ENCODE data around the gene LARP1. TPM values are rescaled to one million over a fixed set of nuclear protein-coding genes. Genes with fewer than 3 reads are reported as not detected.

LARP1 gene
- polyA plus RNA-seq, 1 donor (not counting 4 experiments of a cell fraction or from before 2014, with no cell fraction given): 65.6 TPM

DNA sequence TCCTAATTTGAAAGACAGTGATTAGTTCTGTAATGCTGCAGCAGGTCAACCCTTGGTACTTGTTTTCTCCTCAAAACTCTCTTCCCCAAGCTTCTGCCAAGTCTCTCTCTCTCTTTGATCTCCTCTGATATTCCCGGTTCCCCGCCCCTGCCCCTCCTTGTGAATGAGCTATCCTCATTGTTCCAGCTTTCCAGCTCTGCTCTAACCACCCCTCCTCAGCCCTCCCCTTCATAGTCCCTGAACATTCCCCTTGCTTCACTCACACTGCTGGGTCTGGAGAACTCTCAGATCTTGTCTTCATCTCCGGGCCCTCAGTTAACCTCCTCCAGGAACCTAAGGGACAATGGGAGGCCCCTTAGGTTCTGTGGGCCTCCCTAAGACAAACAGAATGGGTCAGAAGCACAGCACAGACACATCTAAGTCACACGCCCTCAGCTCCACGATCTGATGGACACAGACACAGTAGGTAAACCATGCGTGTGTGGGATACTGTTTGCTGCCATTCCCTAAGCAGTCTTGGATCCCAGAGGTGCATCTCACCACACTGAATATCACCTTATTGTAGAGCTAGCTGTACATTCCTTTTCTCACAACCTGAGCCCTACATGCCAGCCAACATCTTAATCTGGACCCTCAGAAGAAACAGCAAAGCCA, 17.4 kb upstream of the LARP1 start:
- dilution Hi-C loops (cut with MboI; ENCODE audit: extremely low pct_ligation_motif_present, low sequenced_read_pairs): no loop called here
- H3K36me3 ChIP-seq (ENCODE audit: control insufficient read depth in 2 of 2, extremely low read depth in 1 of 2, insufficient read depth in 2 of 2, low read length in 2 of 2): no peaks in the 10 kb centered on the region
- FAIRE-seq (no peak), DNase-seq (ENCODE audit: low read depth, low spot score) (no peak)
- H4K20me1 ChIP-seq (ENCODE audit: control insufficient read depth, extremely low read depth, insufficient read depth, low read length): no peaks in the 10 kb centered on the region
- no peaks in the 10 kb centered on the region for H3K27me3 ChIP-seq (ENCODE audit: control insufficient read depth, extremely low read depth, insufficient read depth, low read length)
- H3K9ac ChIP-seq (ENCODE audit: control insufficient read depth, extremely low read depth, insufficient read depth, low read length): no peak overlapping the region
- no peak for TF ChIP-seq EZH2 (IDR thresholded peaks at IDR 0.05; ENCODE audit: low read length)
- TF ChIP-seq, protein P1, sequence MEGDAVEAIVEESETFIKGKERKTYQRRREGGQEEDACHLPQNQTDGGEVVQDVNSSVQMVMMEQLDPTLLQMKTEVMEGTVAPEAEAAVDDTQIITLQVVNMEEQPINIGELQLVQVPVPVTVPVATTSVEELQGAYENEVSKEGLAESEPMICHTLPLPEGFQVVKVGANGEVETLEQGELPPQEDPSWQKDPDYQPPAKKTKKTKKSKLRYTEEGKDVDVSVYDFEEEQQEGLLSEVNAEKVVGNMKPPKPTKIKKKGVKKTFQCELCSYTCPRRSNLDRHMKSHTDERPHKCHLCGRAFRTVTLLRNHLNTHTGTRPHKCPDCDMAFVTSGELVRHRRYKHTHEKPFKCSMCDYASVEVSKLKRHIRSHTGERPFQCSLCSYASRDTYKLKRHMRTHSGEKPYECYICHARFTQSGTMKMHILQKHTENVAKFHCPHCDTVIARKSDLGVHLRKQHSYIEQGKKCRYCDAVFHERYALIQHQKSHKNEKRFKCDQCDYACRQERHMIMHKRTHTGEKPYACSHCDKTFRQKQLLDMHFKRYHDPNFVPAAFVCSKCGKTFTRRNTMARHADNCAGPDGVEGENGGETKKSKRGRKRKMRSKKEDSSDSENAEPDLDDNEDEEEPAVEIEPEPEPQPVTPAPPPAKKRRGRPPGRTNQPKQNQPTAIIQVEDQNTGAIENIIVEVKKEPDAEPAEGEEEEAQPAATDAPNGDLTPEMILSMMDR (optimal IDR thresholded peaks at IDR 0.05 in 1 of 3, IDR thresholded peaks at IDR 0.05 in 1 of 3, conservative IDR thresholded peaks at IDR 0.05 in 1 of 3; ENCODE audit: extremely low read depth in 1 of 3, insufficient read depth in 2 of 3, low read length in 3 of 3): no peak
- no peaks in the 10 kb centered on the region for H3K9me3 ChIP-seq (ENCODE audit: control insufficient read depth, low read depth, low read length)
- H3K4me2 ChIP-seq (ENCODE audit: control insufficient read depth, extremely low read depth, insufficient read depth, low read depth, low read length): no peak overlapping the region
- H3K9me1 ChIP-seq (ENCODE audit: control insufficient read depth, extremely low read depth, insufficient read depth, low read length): peaks cover 2% of the 10 kb centered on the region
- no peak overlapping the region for H2AFZ ChIP-seq (ENCODE audit: control insufficient read depth, low read length)
- no peak overlapping the region for H3K27ac ChIP-seq (ENCODE audit: control insufficient read depth, insufficient read depth, low read length)
- H3K79me2 ChIP-seq (ENCODE audit: control insufficient read depth, insufficient read depth, low read length): no peaks in the 10 kb centered on the region
- H3K4me1 ChIP-seq (ENCODE audit: control insufficient read depth, extremely low read depth, insufficient read depth, low read length): no peaks in the 10 kb centered on the region
- no peak overlapping the region for H3K4me3 ChIP-seq (ENCODE audit: control insufficient read depth in 2 of 3, extremely low read depth in 1 of 3, insufficient read depth in 2 of 3, low read depth in 1 of 3, low read length in 3 of 3)

- H2AFZ ChIP-seq (ENCODE audit: control insufficient read depth, low read length): no peak overlapping the region
- H3K9ac ChIP-seq (ENCODE audit: control insufficient read depth, extremely low read depth, insufficient read depth, low read length): no peak overlapping the region
- DNase-seq (ENCODE audit: low read depth, low spot score): no peak
- no peak overlapping the region for H3K4me3 ChIP-seq (ENCODE audit: control insufficient read depth in 2 of 3, extremely low read depth in 1 of 3, insufficient read depth in 2 of 3, low read depth in 1 of 3, low read length in 3 of 3)
- no peaks in the 10 kb centered on the region for H3K79me2 ChIP-seq (ENCODE audit: control insufficient read depth, insufficient read depth, low read length)
- dilution Hi-C loops (cut with MboI; ENCODE audit: extremely low pct_ligation_motif_present, low sequenced_read_pairs): no loop called here
- no peaks in the 10 kb centered on the region for H3K27me3 ChIP-seq (ENCODE audit: control insufficient read depth, extremely low read depth, insufficient read depth, low read length)
- peaks cover 2% of the 10 kb centered on the region for H3K9me1 ChIP-seq (ENCODE audit: control insufficient read depth, extremely low read depth, insufficient read depth, low read length)
- H3K9me3 ChIP-seq (ENCODE audit: control insufficient read depth, low read depth, low read length): no peaks in the 10 kb centered on the region
- no peaks in the 10 kb centered on the region for H3K36me3 ChIP-seq (ENCODE audit: control insufficient read depth in 2 of 2, extremely low read depth in 1 of 2, insufficient read depth in 2 of 2, low read length in 2 of 2)
- TF ChIP-seq EZH2 (IDR thresholded peaks at IDR 0.05; ENCODE audit: low read length): no peak
- TF ChIP-seq, protein P1 (optimal IDR thresholded peaks at IDR 0.05 in 1 of 3, IDR thresholded peaks at IDR 0.05 in 1 of 3, conservative IDR thresholded peaks at IDR 0.05 in 1 of 3; ENCODE audit: extremely low read depth in 1 of 3, insufficient read depth in 2 of 3, low read length in 3 of 3): no peak
- no peak overlapping the region for H3K27ac ChIP-seq (ENCODE audit: control insufficient read depth, insufficient read depth, low read length)
- FAIRE-seq: no peak
- H3K4me1 ChIP-seq (ENCODE audit: control insufficient read depth, extremely low read depth, insufficient read depth, low read length): no peaks in the 10 kb centered on the region
- no peaks in the 10 kb centered on the region for H4K20me1 ChIP-seq (ENCODE audit: control insufficient read depth, extremely low read depth, insufficient read depth, low read length)
- H3K4me2 ChIP-seq (ENCODE audit: control insufficient read depth, extremely low read depth, insufficient read depth, low read depth, low read length): no peak overlapping the region
Measured at GRCh38 chr5:154740483-154740882, 14.7 kb upstream of the LARP1 start.
